IPS-18a (cell line): ENCODE measurements around the gene ZNF296.

Experiments used
- H3K27ac ChIP-seq: one replicate; pipeline ENCODE4 v1.5.1; 2013; ENCODE audit warnings: low read length
- H3K27me3 ChIP-seq: one replicate; pipeline ENCODE4 v1.6.1; 2013; ENCODE audit warnings: mild to moderate bottlenecking, low read length; ENCODE audit not compliant: control insufficient read depth, insufficient read depth
- H3K36me3 ChIP-seq: one replicate; pipeline ENCODE4 v1.6.1; 2013; ENCODE audit warnings: low read depth, low read length; ENCODE audit not compliant: control insufficient read depth
- H3K4me1 ChIP-seq: one replicate; pipeline ENCODE4 v1.6.1; 2013; ENCODE audit warnings: low read depth, low read length; ENCODE audit not compliant: control insufficient read depth
- H3K4me3 ChIP-seq: one replicate; pipeline ENCODE4 v1.5.1; 2013; ENCODE audit warnings: low read length
- H3K9ac ChIP-seq: one replicate; pipeline ENCODE4 v1.6.1; 2013; ENCODE audit warnings: mild to moderate bottlenecking, low read length, moderate library complexity
- H3K9me3 ChIP-seq: one replicate; pipeline ENCODE4 v1.6.1; 2013; ENCODE audit warnings: low read depth, low read length; ENCODE audit not compliant: control insufficient read depth

ZNF296 gene

GRCh38 chr19:45025264-45025663 is 51.0 kb downstream of the ZNF296 start:
- H3K9me3 ChIP-seq, result no peaks in the 10 kb centered on the region
- no peak overlapping the region for H3K27ac ChIP-seq
- H3K4me3 ChIP-seq, result no peak overlapping the region
- H3K27me3 ChIP-seq, result no peaks in the 10 kb centered on the region
- no peak overlapping the region for H3K9ac ChIP-seq
- no peaks in the 10 kb centered on the region for H3K4me1 ChIP-seq
- H3K36me3 ChIP-seq, result peaks cover 10% of the 10 kb centered on the region

GRCh38 chr19:45023048-45023447 is 53.2 kb downstream of the ZNF296 start:
- Histone ChIP-seq H3K4me1 (no peaks in the 10 kb centered on the region), H3K4me3 (no peak overlapping the region), H3K27me3 (no peaks in the 10 kb centered on the region), H3K9me3 (no peaks in the 10 kb centered on the region), H3K9ac (no peak overlapping the region), H3K27ac (no peak overlapping the region), H3K36me3 (peaks cover 8% of the 10 kb centered on the region)

- no peak overlapping the region for H3K4me3 ChIP-seq
These were observed 54.3 kb downstream of the ZNF296 start for GRCh38 chr19:45021971-45022370.

More at GRCh38 chr19:45021971-45022370, 54.3 kb downstream of the ZNF296 start:
- Histone ChIP-seq H3K9ac (no peak overlapping the region), H3K4me1 (no peaks in the 10 kb centered on the region), H3K36me3 (peaks cover 8% of the 10 kb centered on the region), H3K27me3 (no peaks in the 10 kb centered on the region), H3K27ac (no peak overlapping the region), H3K9me3 (no peaks in the 10 kb centered on the region)
